IPS-11a (cell line): ENCODE data around the gene TEX9.

ENCODE experiments used
- H3K4me3 ChIP-seq: one replicate; pipeline ENCODE4 v1.5.1; 2013; ENCODE audit warnings: low read depth, low read length, control low read depth

The TEX9 gene

DNA sequence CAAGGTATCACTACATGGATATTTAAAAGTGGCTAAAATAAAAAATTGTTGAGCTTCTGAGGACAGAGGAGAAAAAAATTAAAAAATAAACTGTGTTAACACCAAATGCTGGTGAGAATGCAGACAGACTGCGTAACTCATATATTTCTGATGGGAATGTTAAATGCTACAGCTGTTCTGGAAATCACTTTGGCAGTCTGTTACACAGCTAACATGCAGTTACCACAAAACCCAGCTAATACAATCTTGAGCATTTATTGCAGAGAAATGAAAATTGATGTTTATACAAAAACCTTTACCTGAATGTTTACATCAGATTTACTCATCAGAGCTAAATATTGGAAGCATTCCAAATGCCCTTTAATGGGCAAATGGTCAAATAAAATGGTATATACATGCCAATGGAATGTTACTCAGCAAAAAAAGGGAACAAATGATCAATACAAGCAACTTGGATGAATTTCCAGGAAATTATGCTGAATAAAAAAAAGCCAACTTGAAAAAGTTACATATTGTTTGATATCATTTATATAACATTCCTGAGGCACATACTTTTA is 75.1 kb downstream of the TEX9 start:
- no peak overlapping the region for H3K4me3 ChIP-seq

DNA sequence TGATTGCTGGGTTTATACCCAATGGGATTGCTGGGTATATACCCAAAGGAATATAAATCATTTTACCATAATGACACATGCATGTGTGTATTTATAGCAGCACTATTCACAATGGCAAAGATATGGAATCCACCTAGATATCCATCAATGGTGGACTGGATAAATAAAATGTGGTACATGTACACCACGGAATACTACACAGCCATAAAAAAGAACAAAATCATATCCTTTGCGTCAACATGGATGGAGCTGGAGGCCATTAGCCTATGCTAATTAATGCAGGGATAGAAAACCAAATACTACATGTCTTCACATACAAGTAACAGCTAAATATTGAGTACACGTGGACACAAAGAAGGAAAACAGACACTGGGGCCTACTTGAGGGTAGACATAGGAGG is 77.1 kb downstream of the TEX9 start:
- no peak overlapping the region for H3K4me3 ChIP-seq

GRCh38 chr15:56445746-56446145 is 80.5 kb downstream of the TEX9 start:
- no peak overlapping the region for H3K4me3 ChIP-seq

- no peak overlapping the region for H3K4me3 ChIP-seq
Observed at GRCh38 chr15:56454836-56455235, 89.6 kb downstream of the TEX9 start.

DNA sequence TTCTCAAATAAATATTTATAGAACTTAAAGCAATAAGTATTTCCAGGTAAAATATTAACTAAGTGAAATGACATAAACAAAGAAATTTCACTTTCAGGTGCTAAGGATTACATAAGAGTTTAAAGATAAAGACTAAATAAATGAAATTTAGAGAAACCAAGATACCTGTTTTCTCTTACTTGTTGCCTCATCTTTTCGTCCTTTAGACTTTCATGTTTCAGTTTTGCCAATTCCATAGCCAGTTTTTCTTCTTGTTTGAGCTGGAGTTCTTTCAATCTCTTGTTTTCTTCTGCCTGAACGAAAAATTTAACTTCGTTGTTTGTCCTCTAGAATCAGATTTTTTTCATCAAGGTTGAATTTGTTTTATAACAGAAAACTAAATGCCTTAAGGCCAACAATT is 91.0 kb downstream of the TEX9 start:
- H3K4me3 ChIP-seq: no peak overlapping the region

GRCh38 chr15:56459096-56459495 is 93.9 kb downstream of the TEX9 start:
- no peak overlapping the region for H3K4me3 ChIP-seq

GRCh38 chr15:56460071-56460470 is 94.8 kb downstream of the TEX9 start:
- H3K4me3 ChIP-seq: no peak overlapping the region

GRCh38 chr15:56460947-56461346 is 95.7 kb downstream of the TEX9 start:
- no peak overlapping the region for H3K4me3 ChIP-seq

GRCh38 chr15:56464893-56465520 is 99.8 kb downstream of the TEX9 start, which contains the start of gene MNS1:
Gene MNS1, minus strand, starts transcription at chr15:56465137. Its CDS starts 165 bp downstream, at chr15:56464972.
- peak within 1 kb of the TSS; percentile 60 for H3K4me3 ChIP-seq

DNA sequence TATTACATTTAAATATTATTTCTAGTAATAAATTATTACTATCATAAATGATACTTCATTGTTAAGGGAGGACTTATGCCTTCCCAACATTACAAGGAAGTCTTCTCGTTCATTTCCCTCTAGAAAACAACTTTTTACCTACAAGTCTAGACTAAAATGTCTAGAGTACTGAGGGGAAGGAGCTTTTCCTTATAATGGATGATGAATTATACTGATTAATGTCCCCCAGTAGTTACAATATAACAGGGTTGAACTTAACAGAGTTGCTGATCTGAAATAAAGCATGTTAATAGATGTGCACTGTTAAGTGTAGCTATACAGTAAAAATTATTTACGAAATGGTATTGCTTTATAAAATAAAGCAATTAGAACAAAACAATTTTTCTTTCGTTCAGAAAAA is 102.4 kb downstream of the TEX9 start:
- H3K4me3 ChIP-seq: no peak overlapping the region

GRCh38 chr15:56468401-56468800 is 103.2 kb downstream of the TEX9 start:
- no peak overlapping the region for H3K4me3 ChIP-seq

GRCh38 chr15:56469483-56469882 is 104.3 kb downstream of the TEX9 start:
- H3K4me3 ChIP-seq: no peak overlapping the region

- H3K4me3 ChIP-seq: no peak overlapping the region
Observed at GRCh38 chr15:56471440-56472069, 106.3 kb downstream of the TEX9 start.

DNA sequence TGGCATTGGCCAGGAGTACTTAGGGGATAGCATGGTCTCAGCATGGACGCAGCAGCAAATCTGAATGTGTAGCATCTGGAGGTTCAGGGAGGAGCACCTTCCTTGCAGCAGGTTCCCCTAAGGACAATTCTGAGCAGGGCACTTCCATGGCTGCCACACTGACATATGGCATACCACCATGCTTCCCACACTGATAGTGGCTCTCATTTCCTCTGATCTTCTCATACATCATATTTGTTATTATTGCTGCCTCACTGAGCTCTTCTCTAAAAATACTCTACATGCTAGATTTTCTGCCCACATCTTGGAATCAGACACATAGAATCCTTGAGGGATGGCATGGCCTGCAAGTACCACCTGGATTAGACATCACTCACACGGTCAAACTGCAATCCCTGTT is 107.1 kb downstream of the TEX9 start:
- no peak overlapping the region for H3K4me3 ChIP-seq

DNA sequence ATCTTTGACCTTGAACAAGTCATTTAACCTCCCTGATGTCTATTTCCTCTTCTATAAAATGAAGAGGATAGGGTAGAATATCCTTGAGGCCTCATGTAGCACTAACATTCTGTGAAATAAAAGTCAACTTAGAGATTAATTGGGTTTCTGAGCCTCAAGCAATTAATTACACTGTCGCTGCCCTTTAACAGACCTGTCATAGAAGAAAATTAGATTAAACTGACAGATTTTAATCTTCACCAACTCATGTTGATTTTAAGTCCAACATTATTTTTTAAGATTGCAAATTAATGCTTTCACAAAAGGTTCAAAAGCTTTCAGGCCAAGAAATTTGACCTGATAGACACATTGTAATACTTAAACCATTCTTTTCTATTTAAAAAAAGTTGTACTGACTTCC is 107.8 kb downstream of the TEX9 start:
- H3K4me3 ChIP-seq: no peak overlapping the region

DNA sequence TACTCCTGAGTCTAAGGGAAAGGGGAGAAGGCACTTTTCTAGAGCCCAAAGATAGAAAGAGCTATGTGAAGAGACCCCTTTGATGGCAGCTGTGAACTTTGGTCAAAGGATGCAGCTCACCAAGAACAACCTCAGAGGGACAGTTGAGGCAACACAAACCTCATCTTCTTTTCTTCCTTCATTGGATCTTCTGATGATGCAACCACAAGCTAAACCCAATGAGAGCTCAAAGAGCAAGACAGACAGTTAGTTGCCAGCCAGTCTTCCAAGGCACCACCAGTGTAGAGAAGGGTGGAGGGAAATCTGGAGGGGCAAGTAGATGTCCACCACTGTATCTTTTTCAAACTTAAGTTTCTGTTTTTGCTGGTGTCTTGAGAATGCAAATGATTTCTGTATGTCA is 110.1 kb downstream of the TEX9 start:
- H3K4me3 ChIP-seq: no peak overlapping the region
